DOHH2 (cell line): ENCODE results near the gene AHI1.
"Not testable (repeated sequence)": the region's sequence is repeated elsewhere in the genome, so short reads cannot be mapped to it uniquely, and the experiment has no call there.

Experiments used
- H3F3A ChIP-seq: fragments of 200-600 bp; sonication (generic), shearing (Covaris generic); 2 replicates; pipeline ENCODE4 v1.6.0; 2016; ENCODE audit warnings: antibody characterized with exemption, mild to moderate bottlenecking; ENCODE audit not compliant: control insufficient read depth, insufficient read depth
- H3K27ac ChIP-seq: fragments of 200-600 bp; sonication (generic); 2 replicates; pipeline ENCODE4 v1.5.1; 2014; ENCODE audit warnings: low read depth, mild to moderate bottlenecking, low read length, moderate library complexity
- H3K27me3 ChIP-seq: fragments of 200-600 bp; sonication (generic); 2 replicates; pipeline ENCODE4 v1.6.1; 2014; ENCODE audit warnings: mild to moderate bottlenecking, low read length, mixed read lengths; ENCODE audit not compliant: control insufficient read depth
- H3K36me3 ChIP-seq: fragments of 200-600 bp; sonication (generic); 2 replicates; pipeline ENCODE4 v1.6.1; 2014; ENCODE audit warnings: mild to moderate bottlenecking, low read length, moderate library complexity, mixed read lengths; ENCODE audit not compliant: control insufficient read depth
- H3K4me1 ChIP-seq: fragments of 200-600 bp; sonication (generic); 2 replicates; pipeline ENCODE4 v1.6.1; 2014; ENCODE audit warnings: mild to moderate bottlenecking, low read length, mixed read lengths; ENCODE audit not compliant: control insufficient read depth
- H3K4me2 ChIP-seq: fragments of 200-600 bp; sonication (generic); 2 replicates; pipeline ENCODE4 v1.6.0; 2014; ENCODE audit warnings: mild to moderate bottlenecking, low read length, moderate library complexity
- H3K4me3 ChIP-seq: fragments of 200-600 bp; sonication (generic); 2 replicates; pipeline ENCODE4 v1.5.1; 2014; ENCODE audit warnings: mild to moderate bottlenecking, low read length, mixed read lengths
- H3K79me2 ChIP-seq: fragments of 200-600 bp; sonication (generic); 2 replicates; pipeline ENCODE4 v1.6.1; 2014; ENCODE audit warnings: mild to moderate bottlenecking, low read length, mixed read lengths; ENCODE audit not compliant: control insufficient read depth
- H3K9me2 ChIP-seq: fragments of 200-600 bp; sonication (generic); replicated peaks from 2 replicates; pipeline ENCODE4 v1.6.1; 2014; ENCODE audit warnings: mild to moderate bottlenecking, low read length, mixed read lengths; ENCODE audit not compliant: control insufficient read depth
- H3K9me3 ChIP-seq: fragments of 200-600 bp; sonication (generic); 2 replicates; pipeline ENCODE4 v1.6.1; 2014; ENCODE audit warnings: antibody characterized with exemption, low read length, mixed read lengths; ENCODE audit not compliant: control insufficient read depth, insufficient read depth
- H4K20me1 ChIP-seq: fragments of 200-600 bp; sonication (generic); 2 replicates; pipeline ENCODE4 v1.6.0; 2014; ENCODE audit warnings: low read depth, mild to moderate bottlenecking, antibody characterized with exemption, low read length, moderate library complexity; ENCODE audit not compliant: control insufficient read depth, insufficient read depth
- CTCF ChIP-seq: fragments of 200-600 bp; sonication (generic); IDR thresholded peaks from one replicate; pipeline ENCODE4 v1.5.1; 2014; ENCODE audit warnings: antibody characterized with exemption, mild to moderate bottlenecking, low read depth, low read length; ENCODE audit not compliant: poor library complexity, severe bottlenecking
- EZH2phosphoT487 ChIP-seq: fragments of 200-600 bp; sonication (generic); IDR thresholded peaks from 2 replicates; pipeline ENCODE4 v1.6.1; 2017; ENCODE audit warnings: borderline replicate concordance, mild to moderate bottlenecking, antibody characterized with exemption, low read length, moderate library complexity, mixed read lengths

Gene AHI1

DNA sequence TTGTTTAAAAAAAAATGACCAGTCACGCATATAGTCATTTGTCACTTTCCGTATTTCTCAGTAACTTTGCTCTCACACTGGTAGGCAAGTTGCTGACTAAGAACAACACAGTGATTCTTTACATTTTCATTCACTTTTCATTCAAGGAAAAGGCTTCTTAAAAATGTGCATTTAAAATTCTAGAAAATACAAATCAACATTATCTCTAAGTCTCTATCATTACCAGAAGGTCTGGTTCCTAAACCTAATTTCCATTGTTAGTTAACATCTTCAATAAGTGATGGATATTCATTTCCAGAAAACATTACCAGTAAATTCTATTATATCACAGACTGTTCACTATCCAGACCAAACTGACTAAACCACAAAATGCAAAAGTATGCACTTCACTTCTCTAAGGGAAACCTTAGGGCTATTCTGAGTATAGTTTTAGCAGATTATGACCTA, 115.3 kb downstream of the AHI1 start:
- Histone ChIP-seq H3K36me3 (no peaks in the 10 kb centered on the region), H3K27me3 (no peaks in the 10 kb centered on the region), H3K9me2 (no peaks in the 10 kb centered on the region), H3K79me2 (no peaks in the 10 kb centered on the region), H3K4me3 (no peak overlapping the region), H4K20me1 (no peaks in the 10 kb centered on the region), H3F3A (no peaks in the 10 kb centered on the region), H3K9me3 (no peaks in the 10 kb centered on the region), H3K4me2 (no peak overlapping the region), H3K27ac (no peak overlapping the region), H3K4me1 (no peaks in the 10 kb centered on the region)
- TF ChIP-seq EZH2phosphoT487 (no peak), CTCF (no peak)

DNA sequence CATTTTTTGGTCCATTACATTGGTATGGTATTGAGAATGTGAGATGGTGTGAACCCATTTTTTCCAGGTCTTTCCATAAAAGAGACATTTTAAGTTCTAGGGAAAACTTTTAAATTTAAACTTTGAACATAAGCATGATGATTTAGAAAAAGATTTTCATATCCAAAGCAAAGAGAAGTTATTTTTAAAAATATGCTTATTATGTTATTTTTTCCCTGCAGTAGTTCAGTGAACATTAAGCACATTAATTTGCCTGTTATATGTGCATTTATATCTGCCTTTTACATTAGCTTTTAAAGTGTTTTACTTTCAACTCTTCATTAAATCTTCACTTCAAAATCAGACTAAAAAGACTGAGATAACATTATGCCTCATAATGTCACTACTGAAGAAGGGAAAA, 116.7 kb downstream of the AHI1 start:
- TF ChIP-seq EZH2phosphoT487 (no peak), CTCF (no peak)
- Histone ChIP-seq H3K4me1 (no peaks in the 10 kb centered on the region), H3K4me3 (no peak overlapping the region), H3K79me2 (no peaks in the 10 kb centered on the region), H3K9me3 (no peaks in the 10 kb centered on the region), H4K20me1 (no peaks in the 10 kb centered on the region), H3K27me3 (no peaks in the 10 kb centered on the region), H3K4me2 (no peak overlapping the region), H3K9me2 (no peaks in the 10 kb centered on the region), H3K36me3 (no peaks in the 10 kb centered on the region), H3K27ac (no peak overlapping the region), H3F3A (no peaks in the 10 kb centered on the region)

- Histone ChIP-seq H3K36me3 (no peaks in the 10 kb centered on the region), H4K20me1 (no peaks in the 10 kb centered on the region), H3K4me1 (no peaks in the 10 kb centered on the region), H3K27me3 (no peaks in the 10 kb centered on the region), H3K4me3 (no peak overlapping the region), H3K9me2 (no peaks in the 10 kb centered on the region), H3K9me3 (no peaks in the 10 kb centered on the region), H3F3A (no peaks in the 10 kb centered on the region), H3K4me2 (no peak overlapping the region), H3K27ac (no peak overlapping the region), H3K79me2 (no peaks in the 10 kb centered on the region)
- TF ChIP-seq CTCF (no peak), EZH2phosphoT487 (no peak)
Observed at GRCh38 chr6:135379647-135380046, 117.9 kb downstream of the AHI1 start.

GRCh38 chr6:135372758-135373157, 124.8 kb downstream of the AHI1 start:
- no peaks in the 10 kb centered on the region for H3K79me2 ChIP-seq
- no peaks in the 10 kb centered on the region for H3K36me3 ChIP-seq
- H3K9me2 ChIP-seq, result no peaks in the 10 kb centered on the region
- no peak overlapping the region for H3K27ac ChIP-seq
- no peaks in the 10 kb centered on the region for H4K20me1 ChIP-seq
- no peaks in the 10 kb centered on the region for H3K4me1 ChIP-seq
- no peak overlapping the region for H3K4me2 ChIP-seq
- no peak for TF ChIP-seq EZH2phosphoT487
- no peak for TF ChIP-seq CTCF
- H3F3A ChIP-seq, result no peaks in the 10 kb centered on the region
- H3K27me3 ChIP-seq, result no peaks in the 10 kb centered on the region
- 0 out of 2 replicates have a peak, but pooled peaks cover 2% of the 10 kb centered on the region for H3K9me3 ChIP-seq
- no peak overlapping the region for H3K4me3 ChIP-seq

DNA sequence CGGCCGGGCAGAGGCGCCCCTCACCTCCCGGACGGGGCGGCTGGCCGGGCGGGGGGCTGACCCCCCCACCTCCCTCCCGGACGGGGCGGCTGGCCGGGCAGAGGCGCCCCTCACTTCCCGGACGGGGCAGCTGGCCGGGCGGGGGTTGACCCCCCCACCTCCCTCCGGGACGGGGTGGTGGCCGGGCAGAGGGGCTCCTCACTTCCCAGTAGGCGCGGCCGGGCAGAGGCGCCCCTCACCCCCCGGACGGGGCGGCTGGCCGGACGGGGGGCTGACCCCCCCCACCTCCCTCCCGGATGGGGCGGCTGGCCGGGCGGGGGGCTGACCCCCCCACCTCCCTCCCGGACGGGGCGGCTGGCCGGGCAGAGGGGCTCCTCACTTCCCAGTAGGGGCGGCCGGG, 133.9 kb downstream of the AHI1 start:
- H3K4me2 ChIP-seq, H3K27ac ChIP-seq, H3K9me2 ChIP-seq, H3K4me3 ChIP-seq, H3F3A ChIP-seq, H3K4me1 ChIP-seq, H3K27me3 ChIP-seq, H4K20me1 ChIP-seq, H3K36me3 ChIP-seq, H3K79me2 ChIP-seq, H3K9me3 ChIP-seq: not testable (repeated sequence)
